ENCODE data around the gene GGT6.

GGT6 gene

DNA sequence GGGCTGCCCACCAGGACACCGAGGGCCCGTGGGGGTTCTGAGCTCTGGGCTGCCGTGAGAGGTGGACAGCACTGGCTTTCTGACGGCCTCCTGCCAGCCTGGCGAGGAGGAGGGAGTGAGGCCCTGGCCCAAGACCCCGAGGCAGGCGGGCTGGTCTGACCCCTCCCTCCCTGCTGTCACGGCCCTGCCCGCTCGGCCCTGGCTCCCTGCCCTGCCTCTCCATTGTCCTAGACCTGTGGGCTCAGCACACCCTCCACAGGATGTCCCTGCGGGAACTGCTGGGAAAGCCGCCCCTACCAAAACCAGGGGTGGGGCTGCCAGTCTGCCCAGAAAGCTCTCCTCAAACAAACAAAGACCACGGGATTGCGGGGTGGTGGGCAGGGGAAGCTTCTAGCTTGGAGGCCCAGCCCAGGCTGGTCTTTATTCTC lies 41.0 kb downstream of the GGT6 start:
- no peak for DNase-seq

DNA sequence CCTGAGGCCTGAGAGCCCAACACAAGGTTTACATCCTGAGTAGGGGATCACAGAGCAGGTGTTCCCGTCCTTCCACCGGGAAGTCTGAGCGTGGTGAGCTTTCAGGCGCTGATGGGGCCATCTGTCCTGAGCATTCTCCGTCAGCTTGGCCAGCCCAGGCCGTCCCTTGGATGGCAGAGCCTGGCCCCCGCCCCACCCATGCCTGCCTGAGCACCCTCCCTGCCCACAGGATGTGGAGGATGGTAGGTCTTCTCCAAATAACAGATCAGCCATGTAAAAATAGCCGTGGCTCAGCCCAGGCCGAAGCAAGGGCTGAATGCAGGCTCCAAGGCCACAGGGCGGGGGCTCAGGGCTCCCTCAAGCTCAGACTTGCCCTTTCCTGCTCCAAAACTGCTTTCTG lies 41.5 kb downstream of the GGT6 start:
- DNase-seq: no peak

DNA sequence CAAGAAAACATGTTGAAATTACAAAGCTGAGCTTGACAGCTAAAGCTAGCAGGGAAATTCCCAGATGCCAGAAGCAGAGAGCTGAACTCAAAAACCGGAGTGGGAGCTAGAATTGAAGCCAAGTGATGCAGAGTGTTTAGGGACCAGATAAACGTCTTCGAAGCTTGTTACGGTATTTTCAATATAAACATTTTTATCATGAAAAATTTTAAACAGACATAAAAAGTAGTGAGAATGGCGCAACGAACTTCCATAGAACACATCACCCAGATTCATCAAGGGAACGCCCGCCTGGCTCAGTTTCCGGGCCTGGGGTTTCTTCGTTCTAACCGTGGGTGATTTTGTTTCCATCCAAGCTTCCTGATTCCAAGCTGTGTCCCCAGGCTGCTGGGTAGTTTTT lies 43.6 kb downstream of the GGT6 start:
- DNase-seq: no peak

DNA sequence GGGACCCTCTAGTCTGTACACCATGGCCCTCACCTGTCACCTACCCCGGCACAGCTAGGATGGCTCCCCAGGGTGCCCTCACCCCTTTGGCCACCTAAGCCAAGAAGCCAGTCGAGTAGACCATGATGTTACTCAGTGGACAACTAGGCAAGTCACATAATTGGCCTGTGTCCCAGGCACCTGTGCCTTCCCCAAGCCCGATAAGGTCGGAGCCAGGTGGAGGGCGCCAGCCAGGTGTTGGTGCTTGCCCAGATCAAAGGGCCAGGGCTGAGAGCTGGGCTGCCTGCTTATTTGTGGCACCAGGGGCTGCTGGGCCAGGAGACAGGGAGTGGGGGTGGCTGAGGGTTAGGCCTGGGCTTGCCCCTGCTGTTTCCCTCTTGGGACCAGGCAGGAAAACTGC lies 44.9 kb downstream of the GGT6 start:
- no peak for DNase-seq

DNA sequence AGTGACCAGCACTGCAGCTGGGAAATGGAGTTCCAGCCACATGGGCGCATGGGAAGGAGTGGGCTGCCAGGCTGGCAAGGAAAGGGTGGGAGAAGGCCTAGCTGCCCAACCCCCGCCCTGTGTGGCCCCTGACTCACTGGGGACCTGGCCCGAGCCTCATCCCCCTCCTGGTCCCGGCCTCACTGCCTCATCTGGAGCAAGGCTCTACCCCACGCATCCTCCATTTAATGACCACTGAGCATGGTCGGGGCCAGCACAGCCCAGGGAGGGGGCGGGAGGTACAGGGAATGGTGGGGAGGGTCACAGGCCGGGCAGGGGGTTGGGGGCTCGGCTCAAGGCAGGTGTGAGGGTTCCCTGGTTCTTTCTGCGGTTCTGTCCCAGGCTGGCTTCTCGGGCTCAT lies 45.6 kb downstream of the GGT6 start:
- DNase-seq: no peak

DNA sequence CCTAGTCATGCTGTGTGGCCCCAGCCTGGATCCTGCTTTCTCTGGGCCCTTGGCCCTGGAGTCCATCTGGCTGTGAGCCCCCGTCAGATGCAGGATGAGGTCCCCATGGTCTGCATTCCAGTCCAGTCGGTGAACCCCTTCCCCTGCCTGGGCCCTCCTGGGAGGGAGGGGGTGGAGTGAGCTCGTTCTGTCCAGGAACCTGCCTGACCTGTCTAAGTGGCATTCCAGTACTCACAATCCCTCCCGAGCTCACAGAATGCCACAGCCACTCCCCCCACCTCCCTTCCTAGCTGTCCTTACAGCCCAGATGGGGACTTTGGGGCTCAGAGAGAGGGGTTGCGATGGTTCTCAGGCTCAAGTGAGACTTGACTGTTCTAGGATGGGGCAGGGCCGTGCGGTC lies 46.2 kb downstream of the GGT6 start:
- no peak for DNase-seq

DNA sequence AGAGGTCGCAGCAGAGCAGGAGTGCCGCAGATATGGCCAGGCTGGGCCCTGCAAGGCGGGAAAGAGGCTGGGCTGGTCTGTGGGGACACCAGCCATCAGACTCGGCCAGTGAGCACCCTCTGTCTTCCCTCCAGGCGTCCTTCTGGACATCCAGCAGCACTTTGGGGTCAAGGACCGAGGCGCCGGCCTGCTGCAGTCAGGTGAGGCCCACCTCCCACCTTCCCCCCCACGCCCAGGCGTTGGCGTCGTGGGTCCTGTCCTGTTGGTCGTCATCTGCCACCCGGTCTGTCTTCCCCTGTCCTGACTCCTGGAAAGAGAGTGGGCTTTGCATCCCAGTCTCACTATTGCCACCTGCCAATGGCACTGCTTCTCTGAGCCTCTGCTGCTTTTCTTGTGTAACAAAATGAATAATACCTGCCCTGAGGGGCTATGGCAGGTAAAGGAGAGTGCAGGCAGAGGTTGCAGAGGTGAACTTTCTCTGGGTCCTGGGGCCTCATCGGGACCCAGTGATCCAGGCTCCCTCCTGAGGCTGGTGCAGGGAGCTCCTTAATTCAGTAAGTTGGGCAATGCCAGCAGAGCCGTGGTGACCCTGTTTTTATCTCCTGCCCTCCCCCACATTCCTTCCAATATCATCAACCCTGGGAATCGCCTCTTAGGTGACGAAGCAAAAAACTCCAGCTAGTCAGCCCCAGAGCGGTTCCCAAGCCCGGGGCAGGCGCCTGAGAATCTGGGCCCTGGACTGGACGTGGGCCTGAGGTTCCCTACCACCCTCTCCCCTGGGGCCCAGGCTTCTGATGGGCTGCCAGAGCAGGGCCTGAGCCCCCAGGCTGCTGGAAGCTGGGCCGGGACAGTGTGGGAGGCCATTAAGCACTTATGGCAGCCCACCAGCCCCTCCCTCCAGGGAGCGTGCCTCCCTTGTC lies 47.0 kb downstream of the GGT6 start:
- no peak for DNase-seq

DNA sequence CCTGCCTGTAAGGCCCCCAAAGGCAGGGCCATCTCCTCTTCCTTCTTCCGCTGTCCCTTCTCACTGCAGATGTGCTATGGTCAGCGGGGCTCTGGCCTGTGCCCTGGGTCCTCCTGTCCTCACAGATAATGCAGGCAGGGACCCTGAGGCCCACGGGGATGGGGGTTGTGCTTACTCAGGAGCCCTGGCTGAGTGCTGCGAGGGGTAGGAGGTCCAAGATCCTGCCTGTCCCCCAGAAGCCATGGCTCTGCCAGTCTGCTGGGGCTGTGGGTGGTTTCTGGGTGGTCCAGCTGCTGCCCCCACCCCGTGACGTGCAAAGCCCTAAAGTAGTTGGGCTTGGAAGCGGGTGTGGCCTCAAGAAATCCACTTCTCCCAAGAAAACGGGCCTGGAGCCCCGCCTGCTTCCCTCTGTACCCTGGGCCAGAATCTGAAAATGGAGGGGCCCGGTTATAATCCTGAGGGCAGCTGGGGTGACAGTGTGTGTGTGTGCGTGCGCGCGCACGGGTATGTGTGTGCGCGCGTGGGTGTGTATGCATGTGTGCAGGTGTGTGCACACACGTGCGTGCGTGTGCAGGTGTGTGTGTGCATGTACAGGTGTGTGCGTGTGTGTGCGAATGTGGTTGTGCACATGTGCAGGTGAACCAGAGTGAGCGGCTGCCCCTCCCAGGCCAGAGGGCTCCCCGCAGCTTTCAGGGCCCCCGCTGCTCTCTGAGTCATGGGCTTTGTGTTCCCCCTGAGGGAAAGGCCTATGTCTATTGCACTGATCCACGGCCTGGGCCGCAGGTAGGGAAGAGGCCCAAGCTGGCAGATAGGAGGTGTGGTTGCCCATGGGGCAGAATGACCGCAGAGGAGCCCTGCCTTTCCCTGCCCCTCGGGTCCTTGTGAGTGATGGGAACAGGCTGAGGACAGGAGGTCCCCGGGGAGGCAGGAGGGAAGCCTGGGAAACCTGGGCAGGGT lies 47.9 kb downstream of the GGT6 start:
- no peak for DNase-seq

DNA sequence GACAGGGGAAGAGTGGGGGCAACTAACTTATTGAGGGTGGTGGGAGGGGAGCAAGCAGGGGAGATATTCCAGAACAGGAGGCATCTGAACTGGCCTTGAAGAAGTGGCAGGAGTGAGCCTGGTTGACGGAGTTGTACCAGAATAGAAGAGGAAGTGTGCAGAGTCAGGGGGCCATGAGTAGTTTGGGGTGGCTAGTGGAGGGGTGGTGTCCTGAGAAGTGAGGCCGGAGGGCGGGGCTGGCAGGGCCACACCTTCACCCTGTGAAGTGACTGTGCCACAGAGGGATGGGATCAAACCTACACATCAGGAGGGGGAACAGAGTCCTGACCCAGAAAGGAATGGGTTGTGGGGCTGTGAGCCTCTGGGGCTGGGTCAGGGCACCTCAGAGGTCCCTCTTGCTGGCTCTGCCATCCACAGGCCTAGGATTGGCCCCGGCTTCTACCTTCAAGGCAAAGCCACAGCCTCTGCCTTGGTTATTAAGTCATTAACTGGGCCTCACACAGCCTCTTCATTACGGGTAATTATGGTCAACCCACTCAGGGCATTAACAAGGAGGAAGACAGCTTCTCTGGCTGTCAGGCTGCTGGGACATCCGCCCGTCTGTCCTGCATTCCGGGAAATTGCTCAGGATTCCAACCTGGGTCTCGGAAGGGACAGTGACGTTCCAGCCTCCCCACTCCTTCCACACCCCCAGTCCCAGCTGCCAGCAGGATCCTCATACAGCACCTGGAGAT lies 49.0 kb downstream of the GGT6 start:
- no peak for DNase-seq

DNA sequence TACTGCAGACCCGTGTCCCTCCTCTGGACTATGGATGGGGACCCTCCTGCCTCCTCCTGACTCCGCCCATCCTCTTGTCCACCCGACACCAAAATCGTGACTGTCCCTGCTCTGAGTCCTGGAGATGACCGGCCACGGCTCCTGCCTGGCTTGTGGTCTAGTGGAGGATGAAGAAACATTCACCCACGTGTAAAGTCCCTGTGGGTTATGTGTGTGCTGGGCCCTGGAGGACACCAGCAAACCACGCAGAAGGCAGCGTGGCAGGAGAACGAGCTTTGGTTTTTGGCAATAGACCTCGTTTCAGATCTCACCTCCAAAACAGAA lies 49.8 kb downstream of the GGT6 start:
- DNase-seq: no peak

DNA sequence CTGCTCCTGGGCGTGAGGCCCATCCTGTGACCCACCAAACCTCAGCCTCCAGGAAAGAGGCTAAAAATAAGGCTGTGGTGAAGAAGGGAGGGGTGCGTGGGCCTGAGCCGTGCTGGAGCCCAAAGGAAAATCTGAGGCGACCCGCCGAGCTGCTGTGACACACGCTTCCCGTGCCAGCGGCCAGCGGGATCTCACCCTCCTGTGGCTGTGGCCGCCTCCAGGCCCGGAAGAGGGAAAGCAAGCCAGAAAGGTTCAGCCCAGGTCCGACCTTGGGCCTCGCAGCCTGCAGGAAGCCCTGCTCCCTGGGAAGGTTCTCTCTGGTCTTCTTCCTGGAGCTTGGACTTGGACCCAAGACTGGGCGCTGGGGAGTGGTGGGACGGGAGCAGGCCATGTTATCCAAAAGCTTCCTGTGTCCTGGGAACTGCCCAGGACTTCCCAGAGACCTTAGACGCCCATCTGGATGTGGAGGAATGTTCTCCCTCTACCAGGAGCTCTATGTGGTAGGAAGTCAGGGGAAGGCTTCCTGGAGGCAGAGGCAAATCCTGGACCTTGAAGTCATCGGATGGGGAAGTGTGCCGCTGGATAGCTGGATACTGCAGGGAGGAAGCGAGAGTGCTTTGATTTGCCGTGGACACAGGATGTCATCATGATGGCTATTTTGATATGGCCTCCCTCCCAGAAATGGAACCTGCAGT lies 50.3 kb downstream of the GGT6 start:
- no peak for DNase-seq

DNA sequence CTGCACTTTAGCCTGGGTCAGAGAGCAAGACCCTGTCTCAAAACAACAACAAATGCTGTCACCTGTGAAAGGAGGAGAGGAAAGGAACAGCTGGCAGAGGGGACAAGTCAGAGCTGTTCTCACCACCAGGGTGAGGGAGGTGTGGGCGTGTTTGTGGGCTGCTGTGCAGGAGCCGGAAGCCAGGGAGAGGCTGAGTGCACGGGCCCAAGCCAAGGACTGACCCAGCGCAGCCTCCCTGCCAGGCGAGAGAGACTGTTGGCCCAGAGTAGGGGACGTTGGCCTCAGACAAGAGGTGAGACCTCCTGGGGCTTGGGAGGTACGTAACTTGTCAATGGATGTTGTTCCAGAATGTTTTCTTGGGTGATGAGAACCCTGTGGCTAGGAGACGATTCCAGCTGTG lies 51.0 kb downstream of the GGT6 start:
- DNase-seq: no peak

DNA sequence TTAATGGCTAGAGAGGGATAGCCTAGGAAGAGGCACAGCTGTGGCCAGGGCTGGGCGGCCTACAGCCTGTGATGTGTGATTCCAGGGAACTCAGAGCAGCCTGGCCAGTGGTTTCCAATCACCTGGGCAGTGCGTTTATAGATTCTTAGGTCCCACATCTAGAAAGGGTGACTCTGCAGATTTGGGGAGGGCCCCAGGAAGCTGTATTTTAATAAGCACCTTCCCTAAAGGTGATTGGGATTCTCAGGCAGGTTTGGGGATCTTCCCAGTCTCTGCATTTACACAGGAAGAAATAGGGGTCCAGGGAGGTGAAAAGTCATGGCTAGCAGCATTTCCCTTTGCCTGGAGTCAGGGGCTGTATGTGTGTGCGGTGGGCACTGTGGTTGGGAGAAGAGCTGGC lies 52.2 kb downstream of the GGT6 start:
- DNase-seq: no peak

DNA sequence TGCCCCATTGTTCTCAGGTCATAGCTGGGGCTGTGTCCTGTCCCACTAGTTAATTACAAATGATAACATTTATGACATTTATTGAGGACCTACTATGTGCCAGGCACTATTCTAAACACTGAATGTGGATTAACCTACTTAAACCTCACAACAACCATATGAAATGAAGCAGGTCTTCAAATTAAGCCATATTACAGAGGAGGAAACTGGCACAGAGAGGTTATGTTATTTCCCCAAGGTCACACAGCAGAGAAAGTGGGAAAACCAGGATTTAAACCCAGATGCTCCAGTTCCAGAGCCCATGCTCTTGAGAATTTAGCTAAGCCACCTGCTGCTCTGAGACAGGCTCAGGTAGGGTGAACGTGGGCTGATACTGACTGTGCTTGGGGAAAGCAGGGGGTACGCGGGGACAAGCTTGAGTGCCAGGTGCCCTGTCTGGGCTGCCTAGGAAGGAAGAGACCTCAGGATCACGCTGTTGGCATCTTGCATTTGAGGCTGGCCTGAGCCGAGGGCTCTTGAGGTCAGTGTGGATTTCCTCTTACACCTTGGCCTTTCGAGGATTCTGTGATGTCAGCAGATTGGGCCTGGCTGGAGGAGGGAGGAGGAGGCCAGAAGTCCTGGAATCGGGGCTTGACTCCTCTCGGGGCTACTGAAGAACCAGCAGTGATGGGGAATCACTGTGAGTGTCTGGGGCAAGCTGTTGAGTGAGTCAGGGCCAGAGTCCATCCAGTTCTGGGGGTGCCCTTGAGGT lies 52.8 kb downstream of the GGT6 start:
- no peak for DNase-seq

Measured in SW 1271 (cell line).